GM15510 (cell line): Measurements from ENCODE around the gene BRSK2.

ENCODE experiments used
- POLR2A ChIP-seq: IDR thresholded peaks from 3 replicates; pipeline ENCODE4 v1.6.1; 2011; ENCODE audit warnings: borderline replicate concordance; ENCODE audit not compliant: insufficient read length; ENCODE audit errors: extremely low read depth

Gene BRSK2

DNA sequence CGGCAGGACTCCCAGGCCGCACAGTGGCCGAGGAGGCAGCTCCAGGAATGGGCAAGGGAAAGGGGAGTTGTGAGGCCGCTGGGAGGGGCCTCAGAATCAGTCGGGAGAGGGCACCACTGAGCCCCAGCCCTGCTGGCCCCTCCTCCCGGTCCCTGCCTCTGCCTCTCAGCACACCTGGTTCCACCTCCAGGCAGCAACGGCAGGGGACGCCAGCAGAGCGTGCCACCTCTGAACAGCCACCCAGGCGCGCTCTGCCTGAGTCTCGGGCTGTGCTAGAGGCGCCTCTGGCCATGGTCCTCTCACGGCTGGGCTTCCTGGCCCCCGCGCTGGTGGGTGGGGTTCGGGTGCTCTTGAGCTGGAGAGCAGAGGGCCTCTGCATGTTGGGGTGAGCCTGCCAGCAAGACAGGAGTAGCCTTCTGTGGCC is 63.9 kb downstream of the BRSK2 start:
- no peak for TF ChIP-seq POLR2A

DNA sequence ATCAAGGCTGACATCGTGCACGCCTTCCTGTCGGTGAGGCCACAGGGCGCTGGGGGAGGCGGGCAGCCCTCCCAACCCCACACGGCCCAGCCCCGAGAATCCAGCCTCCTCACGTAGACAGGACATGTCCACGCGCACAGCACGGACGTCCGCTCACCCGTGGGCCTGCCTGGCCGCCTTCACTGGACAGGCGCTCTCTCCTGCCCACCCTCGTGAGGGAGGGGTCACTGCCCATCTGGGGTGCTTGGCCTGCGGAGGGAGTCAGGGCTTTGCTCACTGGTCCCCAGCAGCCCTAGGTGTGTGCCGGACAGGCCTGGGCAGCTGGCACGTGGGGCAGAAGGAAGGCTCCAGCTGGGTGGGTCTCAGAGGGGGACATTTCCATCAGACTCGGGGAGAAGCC is 64.8 kb downstream of the BRSK2 start:
- TF ChIP-seq POLR2A: no peak

DNA sequence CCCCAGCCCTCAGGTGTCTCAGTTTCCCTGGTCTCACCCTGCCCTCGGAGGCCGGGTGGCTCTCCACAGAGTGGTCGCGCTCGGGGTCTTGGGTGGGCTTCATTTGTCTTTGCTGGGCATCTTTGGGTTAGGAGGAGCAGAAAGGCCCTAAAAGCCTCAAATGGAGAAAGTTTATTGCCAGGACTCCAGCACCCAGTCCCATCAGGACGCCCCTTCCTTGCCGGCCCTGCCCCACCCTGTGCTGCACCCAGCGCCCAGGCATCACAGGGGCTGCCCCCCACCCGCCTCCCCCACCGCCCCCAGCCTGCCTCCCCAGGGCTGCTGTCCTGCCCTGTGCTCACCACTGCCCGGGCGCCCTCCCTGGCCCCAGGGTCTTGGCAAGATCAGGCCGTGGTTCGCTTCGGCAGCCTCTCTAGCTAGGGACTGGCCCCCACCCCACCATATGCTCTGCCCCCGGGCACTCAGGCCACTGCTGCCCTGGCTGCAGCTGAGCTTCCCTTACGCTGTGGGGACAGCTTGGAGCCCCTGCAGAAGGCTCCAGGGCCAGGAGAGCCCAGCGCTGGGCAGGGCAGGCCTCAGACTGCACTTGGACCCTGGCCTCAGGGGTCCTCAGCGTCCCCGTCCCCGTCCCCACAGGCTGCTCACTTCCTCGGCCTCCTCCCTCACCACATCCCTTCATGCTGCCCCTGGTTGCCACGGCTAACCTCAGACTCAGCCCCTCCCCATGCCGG is 65.5 kb downstream of the BRSK2 start:
- no peak for TF ChIP-seq POLR2A

DNA sequence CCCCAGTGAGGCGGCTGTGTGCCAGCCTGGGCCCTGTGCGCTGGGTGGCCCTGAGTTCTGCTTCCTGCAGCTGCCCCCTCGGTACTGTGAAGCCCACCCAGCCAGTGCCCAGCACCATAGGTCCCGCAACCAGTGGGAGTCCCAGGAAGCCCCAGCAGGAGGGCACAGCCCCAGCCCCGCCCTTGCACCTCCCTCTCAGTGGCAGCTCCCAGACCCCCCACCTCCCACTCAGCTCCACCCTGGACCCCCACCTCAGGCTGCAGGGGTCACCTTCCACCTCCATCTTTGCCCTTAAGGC is 66.0 kb downstream of the BRSK2 start:
- TF ChIP-seq POLR2A: no peak

DNA sequence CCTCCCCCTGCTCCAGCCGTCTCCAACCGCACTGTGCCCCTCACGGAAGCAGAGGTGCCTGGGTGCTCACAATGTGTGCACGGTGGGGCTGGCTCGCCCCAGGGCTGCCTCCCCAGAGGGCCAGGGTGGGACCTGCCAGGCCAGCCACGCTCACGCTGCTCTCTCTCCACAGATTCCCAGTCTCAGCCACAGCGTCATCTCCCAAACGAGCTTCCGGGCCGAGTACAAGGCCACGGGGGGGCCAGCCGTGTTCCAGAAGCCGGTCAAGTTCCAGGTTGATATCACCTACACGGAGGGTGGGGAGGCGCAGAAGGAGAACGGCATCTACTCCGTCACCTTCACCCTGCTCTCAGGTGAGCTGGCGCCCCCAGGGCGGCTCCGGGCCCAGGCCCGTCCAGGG is 66.4 kb downstream of the BRSK2 start:
- no peak for TF ChIP-seq POLR2A

DNA sequence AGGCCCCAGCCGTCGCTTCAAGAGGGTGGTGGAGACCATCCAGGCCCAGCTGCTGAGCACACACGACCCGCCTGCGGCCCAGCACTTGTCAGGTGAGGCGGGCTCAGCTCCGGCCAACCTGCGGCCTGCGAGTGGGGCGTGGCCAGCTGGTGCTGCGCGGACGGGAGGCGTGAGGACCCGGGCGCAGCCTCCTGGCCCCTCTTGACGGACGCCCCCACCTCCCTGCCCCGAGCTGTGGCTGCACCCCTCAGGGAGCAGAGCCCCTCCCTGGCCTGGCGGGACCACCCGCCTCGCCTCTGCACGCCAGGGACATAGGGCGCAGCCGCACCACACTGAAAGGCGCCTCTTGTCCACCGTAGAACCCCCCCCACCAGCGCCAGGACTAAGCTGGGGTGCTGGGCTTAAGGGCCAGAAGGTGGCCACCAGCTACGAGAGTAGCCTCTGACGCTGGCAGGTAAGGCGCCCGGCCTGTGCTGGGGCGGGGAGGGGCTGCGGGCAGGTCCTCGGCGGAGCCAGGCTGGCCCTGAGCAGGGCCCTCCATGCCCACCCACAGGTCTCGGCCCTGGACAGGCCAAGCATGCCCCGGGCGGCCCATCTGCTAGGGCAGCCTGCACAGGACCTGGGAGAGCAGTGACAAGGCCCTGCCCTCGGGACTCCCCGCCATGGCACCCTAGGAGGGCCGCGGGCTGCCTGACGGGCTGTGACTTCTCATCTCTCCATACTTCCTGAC is 67.0 kb downstream of the BRSK2 start:
- TF ChIP-seq POLR2A: no peak

DNA sequence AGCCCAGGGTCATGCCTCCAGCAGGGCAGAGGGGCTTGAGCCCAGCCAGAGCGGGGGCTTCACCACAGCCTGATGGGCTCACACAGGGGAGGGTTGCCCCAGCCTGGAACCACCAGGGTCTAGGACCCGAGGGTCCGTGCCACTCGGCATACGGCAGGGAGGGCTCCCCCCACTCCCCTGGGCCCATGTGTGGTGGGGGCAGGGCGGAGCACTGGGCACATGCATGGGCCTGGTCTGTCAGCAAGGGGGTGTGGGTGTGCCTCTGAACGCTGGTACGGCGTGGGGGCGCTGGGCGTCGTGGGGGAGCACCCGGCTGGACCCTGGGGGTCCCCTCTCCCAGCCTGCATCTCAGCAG is 67.6 kb downstream of the BRSK2 start:
- no peak for TF ChIP-seq POLR2A

DNA sequence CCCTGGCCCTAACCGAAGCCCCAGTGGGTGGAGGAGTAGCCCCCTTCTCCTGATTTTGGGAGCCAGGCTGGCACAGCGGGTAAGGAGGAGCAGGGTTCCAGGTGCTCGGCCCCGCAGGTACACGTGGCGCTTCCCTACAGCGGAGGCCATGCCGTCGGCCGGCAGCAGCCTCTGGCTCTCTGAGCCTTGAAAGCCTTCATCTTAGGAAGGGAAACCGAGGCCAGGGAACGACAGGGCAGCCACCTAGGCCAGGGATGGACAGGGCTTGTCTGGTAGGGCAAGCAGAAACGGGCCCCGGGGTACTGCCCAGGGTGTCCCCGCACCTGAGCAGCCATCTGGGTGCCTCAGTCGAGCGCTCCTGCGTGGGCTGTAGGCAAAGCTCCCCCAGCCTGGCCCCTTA is 68.1 kb downstream of the BRSK2 start:
- no peak for TF ChIP-seq POLR2A

DNA sequence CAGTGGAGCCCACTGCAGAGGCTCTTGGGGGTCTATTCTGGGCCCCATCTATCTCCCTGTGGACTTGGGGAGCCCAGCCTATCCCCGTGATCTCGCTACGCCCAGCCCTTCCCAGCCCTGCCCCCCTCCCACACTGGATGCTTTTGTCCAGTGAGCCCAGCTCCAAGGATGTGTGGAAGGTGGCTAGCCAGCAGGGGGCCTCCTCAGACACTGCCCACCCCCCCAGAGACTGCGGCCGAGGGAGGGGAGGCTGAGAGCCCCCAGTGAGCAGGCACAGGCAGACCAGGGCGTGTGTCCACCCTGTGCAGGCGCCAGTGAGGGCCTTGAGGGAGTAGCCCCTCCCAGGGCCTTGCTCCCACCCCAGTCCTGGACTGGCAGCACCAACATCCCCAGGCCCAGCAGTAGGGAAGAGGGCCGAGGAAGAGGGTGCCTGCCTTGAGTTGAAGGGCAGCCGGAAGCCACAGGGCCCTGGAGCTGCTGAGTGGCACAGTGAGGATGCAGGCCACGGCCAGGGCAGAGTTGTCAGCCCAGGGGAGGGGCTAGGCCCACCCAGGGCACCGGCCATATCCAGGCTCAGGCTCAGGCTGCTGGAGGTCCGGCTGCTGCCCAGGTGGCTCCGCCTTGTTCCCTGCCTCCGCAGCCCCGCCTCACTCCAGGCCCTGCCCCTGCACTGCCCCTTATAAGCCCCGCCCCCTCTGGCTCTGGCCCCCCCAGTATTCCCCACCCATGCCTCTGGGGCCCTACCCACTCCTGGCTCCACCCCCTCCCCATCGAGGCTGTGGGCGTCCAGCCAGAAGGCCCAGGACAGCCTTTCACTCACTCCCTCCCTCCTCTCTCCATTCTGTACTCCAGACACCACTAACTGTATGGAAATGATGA is 68.8 kb downstream of the BRSK2 start:
- no peak for TF ChIP-seq POLR2A

DNA sequence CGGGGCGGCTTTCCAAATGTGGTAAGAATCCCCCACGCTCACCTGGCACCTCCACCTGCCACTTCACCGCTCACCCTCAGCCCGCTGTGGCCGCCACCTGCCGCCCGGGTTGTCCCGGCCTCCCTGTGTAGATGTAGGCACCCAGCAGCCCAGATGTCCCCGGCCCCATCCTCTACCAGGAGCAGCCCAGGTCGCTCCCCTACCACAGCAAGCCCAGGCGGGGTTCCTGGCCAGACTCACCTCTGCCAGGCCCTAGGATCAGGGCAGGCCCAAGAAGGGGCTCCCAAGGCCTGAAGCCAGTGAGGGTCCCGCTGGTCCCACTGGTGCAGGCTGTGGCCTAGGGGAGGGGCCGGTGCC is 69.5 kb downstream of the BRSK2 start:
- no peak for TF ChIP-seq POLR2A

DNA sequence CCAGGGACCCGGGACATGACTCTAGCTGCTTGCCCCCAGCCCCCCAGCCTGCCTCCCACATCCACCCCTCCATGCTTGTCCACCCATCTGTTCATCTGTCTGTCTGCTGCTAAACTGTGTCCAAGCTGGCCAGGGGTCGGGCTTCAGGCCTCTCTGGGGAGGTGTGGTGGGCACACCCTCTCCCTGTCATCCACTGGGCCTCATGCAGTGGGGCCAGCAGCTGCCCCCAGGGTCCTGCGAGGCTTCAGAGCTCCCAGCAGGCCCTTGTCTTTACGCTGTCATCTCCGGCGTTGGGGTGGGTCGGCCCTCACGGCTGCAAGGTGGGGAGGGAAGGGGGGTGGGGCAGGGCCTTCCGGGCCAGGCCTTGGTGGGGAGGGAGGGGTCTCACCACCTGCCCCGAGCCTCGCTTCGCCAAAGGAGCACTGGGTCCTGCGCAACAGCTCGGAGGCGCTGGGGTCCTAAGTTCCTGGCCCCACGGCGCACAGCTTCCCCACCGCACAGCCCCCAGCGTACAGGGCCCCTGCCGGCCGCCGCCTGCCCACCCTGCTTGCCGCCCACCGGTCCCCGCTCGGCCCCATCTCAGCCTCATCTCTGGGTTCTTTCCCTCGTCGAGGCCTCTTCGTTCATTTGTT is 70.1 kb downstream of the BRSK2 start:
- TF ChIP-seq POLR2A: no peak

DNA sequence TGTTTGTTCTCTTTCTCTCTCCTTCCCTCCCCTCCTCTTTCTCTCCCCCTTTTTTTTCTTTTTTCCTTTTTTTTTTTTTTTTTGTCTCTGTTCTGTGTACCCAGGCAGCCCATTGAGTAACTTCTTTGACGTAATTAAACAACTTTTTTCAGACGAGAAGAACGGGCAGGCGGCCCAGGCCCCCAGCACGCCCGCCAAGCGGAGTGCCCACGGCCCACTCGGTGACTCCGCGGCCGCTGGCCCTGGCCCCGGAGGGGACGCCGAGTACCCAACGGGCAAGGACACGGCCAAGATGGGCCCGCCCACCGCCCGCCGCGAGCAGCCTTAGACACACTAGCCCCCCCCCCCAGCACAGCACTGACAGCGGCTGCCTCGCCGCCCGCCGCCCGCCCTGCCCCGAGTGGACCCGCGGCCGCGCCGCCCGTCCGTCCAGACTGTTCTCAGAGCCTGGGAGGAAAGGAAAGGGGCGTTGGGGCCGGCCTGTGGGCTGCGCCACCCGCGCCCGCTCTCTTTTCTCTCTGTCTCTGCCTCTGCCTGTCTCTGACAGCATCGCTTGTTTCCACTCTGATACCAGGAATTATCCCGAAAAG is 70.8 kb downstream of the BRSK2 start:
- no peak for TF ChIP-seq POLR2A

DNA sequence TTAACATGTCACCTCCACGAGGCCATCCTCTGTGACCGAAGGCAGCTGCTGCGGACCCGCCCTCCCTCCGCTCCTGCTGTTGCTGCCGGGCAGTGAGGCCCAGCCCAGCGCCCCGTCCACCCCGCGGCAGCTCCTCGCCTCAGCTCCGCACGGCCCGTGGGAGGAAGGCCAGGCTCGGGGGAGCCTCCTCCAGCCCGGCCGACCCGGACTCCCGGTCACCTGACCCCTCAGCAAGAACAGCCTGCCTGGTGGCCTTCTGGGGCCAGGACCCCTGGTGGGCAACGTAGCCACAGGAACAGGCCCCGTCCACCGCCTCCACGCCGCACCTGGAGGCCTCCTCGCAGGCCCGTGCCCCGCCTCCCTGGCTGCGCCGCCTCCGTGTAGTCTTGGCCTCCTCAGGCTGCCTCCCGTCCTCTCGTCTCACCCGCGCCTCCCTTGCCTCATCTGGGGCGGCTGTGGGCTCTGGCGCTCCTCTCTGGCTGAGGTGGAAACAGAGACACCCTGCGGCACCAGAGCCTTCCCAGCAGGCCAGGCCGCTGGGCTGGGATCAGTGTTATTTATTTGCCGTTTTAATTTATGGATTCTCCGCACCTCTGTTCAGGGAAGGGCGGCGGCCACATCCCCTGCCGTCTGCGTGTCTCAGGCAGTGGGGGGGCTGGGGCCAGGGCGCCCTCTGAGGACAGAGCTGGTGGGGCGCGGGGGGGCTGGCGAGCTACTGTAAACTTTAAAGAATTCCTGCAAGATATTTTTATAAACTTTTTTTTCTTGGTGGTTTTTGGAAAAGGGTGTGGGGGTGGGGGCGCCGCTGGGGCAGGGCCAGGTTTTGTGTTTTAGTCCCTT is 71.5 kb downstream of the BRSK2 start:
- no peak for TF ChIP-seq POLR2A
